ENCODE data around the gene FRMD6.

Gene FRMD6

DNA sequence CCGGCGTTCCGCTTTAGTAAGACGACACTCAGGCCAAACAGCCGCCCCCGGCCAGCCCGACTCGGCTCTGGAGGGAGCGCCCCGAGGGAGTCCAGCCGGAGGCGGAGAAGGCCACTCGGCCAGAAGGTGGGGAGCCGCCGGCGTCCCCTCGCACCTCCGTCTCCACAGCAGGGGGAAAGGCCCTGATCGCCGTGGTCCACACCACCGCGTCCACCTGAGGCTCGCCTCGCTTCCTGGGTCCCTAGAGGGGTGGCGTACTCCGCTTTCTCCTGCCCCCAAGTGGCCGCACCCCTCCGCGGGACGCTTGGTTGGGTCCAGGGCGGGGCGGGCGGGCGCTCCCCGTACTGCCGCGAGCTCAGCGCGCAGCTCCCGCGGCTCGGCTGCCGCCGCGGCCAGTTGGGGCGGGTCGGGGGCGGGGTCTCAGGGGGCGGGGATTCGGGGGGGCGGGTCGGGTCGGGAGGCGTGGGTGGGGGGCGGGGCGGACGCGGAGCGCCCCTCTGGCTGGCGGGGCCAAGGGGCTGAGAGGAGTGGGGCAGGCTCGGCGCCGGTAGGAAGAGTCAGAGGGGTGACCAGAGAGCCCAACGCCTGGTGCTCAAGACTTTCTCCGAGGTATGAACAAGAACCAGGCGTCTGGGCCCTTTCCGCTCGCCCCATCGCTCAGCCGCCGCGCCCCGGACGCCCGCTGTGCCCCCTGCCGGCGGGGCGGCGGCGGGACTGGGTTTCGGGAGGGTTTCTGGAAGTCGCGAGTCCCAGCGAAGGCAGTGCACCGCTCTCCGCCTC lies at the start of gene FRMD6:
Gene FRMD6, plus strand, starts transcription at position 523 of the 780 bp plus-strand sequence. CDS start 37,927 bp downstream, outside the sequence.
- peak; percentile 68 to 81 for DNase-seq

DNA sequence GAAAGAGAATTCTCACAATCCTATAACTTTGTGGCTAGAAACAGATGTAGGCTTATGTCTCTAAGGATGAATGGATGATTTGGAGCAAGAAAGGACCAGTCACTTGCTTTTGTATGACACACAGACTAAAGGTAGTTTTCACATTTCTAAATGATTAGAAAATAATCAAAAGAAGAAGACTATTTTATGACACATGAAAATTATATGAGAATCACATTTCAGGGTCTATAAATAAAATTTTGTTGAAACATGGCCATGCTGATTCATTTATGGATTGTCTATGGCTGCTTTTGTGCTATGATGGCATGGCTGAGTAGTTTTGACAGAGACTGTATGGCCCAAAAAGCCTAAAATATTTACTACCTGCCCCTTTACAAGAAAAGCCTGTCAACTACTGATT lies 49.4 kb upstream of the FRMD6 start:
- DNase-seq: no peak

DNA sequence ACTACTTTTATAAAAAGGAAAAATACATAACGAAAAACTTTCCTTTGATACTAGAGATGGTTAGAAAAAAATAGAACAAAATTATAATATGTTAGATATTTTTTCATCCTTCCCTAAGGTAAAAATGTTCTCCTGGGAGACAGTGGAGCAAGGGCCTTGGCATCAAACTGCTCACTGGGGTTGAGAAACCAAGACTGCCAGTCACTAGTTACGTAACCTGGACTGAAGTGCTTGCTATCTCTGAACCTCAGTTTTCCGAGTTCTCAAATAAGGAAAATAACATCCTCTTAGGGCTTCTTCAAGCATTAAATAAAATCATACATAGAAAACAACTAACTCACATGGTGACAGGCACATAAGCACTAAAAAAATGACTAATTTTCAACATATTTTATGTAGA lies 48.2 kb upstream of the FRMD6 start:
- no peak for DNase-seq

DNA sequence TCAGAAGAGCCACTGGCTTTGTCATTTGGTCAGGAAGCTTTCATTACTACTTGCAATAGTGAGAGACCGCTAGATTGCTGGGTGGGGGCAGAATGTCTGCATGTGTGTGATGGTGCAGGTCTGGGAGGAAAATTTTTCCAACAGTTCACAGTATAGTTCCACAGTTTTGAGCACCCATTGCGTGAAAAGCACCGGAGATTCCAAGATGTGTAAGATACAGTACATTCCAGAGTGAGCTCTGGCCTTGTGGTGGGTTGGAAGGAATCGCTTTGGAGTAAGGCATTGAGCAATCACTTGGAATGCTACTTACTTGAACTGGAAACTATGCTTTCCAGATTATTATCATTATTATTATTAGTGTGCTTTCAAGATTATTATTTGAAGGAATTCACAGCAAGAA lies 47.6 kb upstream of the FRMD6 start:
- no peak for DNase-seq

DNA sequence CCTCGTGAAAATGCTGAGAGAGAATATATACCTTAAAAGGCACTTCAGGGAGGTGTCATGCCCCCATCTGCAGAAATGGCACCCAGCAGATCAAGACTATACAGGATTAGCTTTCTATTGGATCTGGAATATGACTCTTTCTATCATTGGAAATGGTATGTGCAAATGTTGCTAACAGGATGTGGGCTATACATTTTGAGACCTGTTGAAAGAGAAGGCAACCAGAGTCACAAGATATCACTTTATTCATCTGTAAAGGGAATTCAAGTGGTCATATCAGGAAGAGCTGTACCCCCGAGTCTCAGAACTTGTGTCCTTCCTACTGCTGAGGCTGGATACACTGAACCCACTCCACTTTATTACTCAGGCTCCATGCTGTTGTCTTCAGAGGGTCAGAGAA lies 46.1 kb upstream of the FRMD6 start:
- DNase-seq: no peak

DNA sequence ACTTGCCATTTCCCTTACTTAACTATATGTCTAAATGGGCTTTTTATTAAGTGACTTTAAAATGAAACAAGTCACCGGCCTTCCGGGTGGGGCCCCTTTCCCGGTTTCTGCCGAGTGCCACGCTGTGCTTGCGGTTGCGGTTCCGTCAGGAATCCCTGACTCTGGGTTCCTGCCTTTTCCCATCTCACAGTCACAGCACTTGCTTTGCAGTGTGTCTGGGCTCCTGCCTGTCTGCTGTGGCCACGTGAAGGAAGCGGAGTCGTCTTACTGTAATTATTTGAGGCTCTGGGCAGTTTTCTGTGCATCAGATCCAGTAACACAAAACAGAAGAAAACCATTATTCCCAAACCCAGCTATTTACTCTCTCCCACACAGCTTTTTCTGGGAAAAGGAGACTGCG lies 44.0 kb upstream of the FRMD6 start:
- no peak for DNase-seq

DNA sequence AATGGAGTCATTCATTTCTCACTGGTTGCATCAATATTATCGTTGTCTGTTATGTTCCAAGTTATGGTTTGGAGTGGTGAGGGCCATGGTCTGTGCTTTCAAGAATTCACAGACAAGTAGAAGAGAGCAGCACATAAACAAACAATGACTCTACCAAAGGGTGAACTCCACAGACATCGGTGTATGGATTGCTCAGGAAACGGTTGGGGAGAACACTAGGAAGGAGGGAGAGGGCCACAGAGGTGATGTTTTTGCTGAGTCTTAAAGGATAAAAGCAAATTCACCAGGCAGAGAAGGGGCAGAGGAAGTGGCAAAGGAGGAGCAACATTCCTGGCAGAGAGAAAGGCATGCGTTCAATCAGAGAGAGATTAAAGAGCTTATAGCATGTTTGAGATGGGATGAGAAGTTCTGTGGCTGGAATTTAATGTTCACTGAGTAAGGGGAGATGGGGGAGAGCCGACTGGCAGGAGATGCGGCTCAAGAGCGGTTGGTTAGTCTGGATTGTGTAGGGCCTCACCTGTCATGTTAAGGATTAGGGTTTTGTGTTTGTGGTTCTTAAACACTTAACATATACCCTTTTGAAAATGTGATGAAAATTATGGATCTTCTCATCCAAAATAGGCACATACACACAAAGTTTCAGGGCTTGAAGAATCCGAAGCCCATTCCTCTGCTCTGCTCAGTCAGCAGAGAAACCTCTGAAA lies 42.3 kb upstream of the FRMD6 start:
- DNase-seq: no peak

DNA sequence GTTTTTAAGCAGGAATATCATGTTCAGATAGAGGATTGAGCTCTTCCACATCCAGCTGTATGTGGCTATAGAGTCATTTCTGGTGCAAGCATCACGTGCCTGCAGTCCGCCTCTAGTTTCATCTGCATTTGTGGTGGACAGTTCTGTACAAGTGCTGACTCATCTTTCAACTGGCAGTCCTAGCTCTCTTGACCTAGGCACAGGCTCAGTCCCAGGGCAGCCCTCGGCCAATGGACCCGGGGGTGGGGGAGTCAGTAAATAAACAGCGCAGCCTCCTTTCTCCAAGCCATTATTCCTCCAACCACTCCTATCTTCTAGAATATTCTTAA lies 41.8 kb upstream of the FRMD6 start:
- DNase-seq: no peak

DNA sequence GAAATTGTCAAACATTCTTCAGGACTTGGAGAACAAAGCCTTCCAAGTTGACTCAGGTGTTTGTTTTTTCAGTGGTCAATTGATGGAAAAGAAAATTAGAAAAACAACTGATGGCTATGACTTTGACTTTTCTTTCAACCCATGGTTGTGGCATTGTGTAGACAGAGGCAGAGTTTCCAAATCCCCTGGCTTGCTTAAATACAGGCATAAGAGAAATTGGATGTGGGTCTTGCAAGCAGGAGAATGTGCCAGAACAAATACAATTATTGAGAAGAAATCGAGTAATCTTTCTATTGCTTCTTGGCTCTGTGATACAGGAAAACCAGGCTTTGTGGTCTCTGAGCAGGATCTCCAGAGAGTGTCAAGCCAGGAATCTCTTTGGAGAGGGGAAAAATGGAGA lies 40.9 kb upstream of the FRMD6 start:
- DNase-seq: no peak

DNA sequence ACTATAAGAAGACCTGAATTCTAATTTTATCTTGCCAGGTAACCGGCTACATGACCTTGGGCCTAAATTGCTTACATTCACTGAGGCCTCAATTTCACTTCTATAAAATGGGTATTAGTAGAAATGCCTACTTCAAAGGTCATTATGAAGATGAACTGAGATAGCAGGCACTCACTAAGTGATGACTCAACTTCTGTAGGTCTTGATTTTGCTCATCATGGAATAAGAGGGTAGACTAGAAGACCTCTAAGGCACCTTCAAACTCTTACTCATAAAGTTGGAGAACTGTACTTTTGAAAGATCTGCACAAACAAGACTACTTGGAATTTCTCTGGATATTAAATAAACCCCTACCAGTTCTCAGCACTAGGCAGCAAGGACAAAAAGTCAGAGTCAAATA lies 39.3 kb upstream of the FRMD6 start:
- no peak for DNase-seq

DNA sequence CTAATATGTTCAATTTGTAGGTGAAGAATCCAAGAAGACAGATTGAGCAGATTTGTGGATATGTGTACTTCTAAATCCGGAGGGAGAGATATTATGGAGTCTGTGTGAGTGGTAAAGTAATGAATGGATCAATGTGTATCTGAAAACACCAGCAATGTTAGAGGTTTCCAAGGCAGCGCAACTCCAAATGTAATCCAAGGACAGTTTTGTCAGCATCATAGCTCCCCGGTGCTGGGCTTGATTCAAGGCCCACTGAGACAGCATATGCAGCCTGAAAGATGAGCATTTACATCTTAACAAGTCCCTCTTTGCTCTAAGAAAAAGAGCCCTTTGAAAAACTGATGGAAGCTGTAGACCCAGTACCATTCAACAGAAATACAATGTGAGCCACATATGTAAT lies 38.3 kb upstream of the FRMD6 start:
- DNase-seq: no peak

DNA sequence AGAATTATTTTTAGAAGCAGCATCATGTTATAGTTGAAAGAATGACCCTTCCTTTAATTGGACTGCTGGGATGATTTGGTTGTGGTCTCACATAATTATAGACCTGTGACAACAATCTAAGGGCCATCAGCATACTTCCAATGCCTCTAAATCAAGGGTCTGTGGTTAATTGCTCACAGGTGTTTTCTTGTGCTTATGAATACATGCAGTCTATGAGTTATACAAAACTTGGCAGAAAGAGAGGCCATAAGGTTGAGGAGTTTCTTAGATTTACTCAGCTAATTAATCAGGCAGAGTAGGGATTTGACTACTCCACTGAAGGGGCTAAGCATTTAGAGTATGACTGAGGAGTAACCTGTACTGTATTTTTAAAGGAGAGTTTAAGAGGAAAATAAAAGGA lies 37.0 kb upstream of the FRMD6 start:
- no peak for DNase-seq

DNA sequence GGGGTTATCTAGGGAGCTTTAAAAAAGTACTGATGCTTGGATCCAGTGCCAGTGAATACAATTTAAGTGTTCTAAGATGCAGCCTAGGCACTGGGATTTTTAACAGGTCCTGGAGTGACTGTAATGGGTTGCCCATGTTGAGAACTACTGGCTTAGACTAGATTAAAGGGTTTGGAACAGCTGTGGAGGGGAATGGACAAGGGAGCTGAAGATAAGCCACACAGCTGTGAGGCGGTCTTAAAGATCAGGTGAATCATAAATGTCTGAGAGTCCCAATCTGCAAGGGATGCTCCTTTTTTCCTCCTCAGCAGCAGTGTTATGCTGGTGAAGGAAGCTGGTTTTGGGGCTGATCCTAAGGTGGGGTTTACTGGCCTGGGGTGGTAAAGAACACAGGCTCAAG lies 35.5 kb upstream of the FRMD6 start:
- no peak for DNase-seq

DNA sequence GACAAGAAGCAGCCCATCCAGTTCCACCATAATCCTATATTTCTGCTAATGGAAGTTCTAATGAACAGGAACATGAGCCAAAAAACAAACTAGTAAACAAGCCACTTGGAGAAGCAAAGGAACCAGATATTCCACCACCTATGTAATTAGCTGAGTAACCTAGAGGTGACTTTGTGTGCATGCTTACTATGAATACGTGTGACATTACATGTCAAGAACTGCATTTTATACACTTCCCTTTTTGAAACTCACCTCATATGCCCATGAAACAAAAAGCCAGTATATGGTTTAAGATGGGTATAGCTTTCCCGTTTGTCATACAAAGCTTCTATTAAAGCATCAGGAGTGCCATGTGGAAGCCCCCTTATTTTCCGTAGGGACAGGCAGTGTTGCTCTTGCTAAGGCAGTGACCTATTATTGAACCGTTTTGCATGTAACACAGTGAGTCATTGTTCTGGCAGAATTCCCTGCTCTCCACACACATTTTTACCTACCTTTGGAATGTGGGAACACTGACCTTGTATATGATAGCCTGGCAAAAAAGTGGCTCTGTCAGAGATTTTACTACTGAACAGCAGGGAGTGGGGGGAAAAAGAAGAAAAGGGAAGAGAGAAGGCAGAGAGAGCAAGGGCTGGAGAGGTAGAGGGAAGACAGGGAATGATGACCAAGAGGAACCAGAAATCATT lies 34.8 kb upstream of the FRMD6 start:
- DNase-seq: no peak

DNA sequence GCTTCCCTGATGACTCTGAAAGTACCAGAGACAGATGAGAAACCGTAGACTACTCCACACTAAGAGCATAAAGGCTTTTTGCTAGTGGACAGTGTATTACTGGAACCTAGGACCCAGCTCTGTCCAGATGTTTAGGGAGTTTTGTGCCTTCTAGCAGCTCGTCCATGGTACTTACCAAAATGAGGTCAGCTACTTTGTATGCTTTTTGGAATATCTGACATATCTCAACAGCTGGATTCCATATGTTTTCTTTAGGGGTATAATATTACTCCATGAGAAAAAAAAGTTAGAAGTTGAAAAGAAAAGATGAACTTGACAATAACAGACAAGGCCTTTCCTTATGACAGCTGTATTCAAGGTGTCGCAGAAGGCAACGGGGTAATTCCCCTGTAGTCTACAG lies 32.1 kb upstream of the FRMD6 start:
- no peak for DNase-seq

DNA sequence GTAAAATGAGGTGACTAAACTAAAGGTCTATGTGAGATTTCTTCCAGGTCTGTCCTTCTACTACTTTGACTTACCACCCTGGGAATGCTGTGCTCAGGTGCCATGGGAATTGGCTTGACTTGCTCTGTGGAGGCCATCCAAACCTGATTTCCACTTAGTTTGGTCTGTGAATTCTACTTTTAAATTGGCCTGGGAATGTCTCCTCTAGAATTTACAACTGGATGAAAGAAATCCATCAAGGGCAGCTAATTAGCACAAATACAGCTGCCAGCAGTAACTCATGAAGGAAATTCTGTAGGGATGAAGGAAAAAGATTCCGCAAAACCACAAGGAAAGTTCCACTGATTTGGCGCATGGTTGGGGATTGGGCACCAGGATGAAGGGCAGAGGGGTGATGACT lies 31.7 kb upstream of the FRMD6 start:
- DNase-seq: no peak

DNA sequence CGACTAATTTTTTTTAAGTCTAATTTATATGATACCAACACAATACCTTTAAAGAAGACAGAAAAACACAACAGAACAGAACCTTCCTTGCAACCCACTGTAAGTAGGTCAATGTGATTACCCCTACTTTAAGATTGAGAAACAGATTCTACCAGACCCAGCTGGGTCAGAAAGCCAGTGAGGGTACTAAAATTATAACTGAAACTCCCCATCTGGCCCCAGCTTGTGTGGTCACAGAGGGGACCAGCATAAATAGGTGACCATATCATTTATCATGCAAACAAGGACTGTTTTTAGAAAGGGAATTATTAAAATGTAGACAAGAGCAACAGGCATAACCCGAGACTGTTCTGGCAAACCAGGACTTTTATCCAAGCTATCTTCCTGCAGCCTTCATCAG lies 30.1 kb upstream of the FRMD6 start:
- no peak for DNase-seq

DNA sequence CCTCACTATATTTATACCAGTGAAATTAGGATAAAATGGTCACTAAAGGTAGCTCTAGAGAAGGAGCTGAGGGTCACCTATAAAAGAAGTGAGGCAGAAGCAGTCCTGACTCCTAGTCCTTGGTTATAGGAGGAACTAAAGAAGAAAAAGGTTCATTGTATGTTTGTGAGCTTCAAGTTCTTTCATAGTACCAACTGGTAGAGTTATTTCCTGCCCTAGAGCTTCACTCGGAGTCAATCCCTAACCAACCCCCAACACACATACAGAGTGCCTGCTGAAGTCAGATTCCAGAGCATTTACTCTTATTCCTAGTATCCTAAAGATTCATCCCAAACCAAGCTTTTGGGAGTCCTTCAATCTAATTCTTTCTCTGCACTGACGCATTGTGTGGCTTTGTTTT lies 29.3 kb upstream of the FRMD6 start:
- DNase-seq: no peak

DNA sequence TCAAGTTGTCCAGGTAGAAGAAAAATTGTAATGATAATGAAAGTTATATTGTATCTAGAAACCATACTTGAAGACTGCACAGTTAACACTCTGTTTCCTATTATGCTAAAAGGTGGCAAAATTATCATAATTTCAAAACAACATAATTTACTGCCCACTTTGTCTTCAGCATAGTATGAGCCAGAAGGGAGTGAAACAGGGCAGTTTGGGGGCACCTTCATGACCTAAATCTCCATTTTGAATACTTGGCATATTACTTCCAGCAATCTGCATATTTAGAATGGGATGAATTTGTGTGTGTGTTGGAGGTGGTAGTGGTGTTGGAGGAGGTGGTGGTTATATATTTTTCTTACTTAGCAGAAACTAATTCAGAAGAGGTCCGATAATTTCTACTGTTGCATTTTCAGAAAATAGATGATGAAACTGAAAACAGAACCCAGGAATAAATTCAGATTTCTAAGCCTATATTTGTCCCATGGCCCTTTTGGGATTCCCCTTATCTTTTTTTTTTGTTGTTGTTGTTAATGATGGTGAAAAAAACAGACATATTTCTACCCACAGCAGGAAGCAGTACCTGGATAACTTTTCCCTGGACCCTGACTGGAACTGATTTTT lies 26.6 kb upstream of the FRMD6 start:
- DNase-seq: no peak

DNA sequence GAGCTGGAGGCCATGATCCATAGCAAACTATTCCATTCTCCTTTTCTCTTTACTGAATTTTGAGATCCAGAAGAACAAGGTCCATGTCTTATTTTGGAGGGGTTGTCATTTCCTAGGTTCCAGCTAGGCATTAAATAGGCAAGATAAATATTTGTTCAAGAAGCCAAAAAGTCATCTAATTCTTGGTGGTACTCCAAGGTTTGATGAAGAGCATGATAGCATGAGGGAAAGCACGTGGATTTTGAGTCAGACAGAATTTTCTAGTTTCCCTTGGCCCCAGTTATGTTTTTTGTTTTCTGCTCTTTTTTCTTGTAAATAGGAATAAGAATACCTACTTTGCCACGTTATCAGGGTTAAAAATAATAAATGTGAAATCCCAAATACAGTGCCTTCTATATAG lies 25.5 kb upstream of the FRMD6 start:
- DNase-seq: no peak

DNA sequence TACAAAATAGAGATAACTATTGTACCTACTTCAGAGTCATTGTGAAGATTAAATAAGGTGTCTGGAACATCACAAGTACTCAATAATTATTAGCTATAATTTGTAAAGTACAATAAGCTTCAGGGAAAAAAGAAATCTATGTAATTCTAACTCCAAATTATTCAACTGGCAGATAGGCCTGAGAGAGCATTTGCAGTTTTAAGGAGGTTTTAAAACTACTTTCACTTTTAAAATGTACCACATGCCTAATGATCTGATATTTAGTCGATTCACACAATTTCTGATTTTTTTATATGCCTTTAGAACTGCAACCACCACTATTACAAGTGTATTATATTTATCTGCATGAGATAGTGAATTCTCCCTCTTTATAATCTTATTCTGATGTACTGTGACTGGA lies 24.9 kb upstream of the FRMD6 start:
- no peak for DNase-seq

DNA sequence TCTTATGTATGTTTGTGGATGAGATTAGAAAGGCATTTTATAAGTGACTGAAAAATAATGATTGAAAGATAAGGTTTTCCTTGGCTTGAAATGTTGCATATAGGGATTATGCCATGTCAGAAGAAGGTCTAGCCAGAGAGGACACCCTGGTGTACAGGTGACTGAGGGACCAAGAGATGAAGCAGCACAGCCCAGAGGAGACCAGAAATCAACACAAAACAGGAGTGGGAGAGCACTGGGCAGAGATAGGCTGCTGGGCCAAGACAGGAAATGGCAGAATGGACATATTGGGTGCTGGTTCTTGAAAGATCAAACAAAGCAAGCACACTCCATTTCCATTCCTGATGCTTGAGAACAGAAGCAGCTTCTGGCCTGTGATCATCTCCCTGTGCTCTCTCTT lies 24.4 kb upstream of the FRMD6 start:
- DNase-seq: no peak

DNA sequence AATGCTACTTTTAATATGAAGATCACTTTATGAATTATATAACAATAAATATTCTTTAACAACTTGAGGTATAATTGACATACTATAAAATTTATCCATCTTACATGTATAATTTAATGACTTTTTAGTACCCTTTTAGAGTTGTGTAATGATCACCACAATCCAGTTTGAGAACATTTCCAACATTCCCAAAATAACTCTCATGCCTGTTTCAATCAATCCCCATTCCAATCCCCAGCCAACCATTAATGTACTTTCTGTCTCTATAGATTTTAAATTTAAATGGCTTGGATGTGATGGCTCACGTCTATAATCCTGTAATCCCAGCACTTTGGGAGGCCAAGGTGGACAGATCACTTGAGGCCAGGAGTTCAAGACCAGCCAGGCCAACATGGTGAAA lies 23.5 kb upstream of the FRMD6 start:
- DNase-seq: no peak

DNA sequence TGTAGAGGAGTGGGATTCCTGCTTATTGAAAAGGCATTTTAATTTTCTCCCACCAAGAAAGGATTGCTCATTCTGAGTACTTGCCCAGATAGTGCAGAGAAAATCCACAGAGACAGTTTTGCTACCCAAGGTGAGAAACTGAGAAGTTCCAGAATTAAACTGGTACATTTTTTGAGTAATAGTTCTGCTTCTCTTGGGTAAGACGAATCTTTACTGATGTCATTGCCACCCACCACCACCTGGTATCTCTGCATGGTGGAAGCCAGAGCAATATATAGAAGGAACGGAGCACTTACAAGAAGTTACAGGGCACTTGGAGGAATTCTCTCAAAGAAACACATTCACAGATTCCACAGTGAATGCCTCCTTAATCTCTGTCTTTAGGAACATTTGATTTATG lies 20.7 kb upstream of the FRMD6 start:
- no peak for DNase-seq

Measured in NCI-H187 (cell line).